PFSK-1 (cell line): ENCODE measurements around the gene ZNF277.

ENCODE experiments used
- POLR2AphosphoS5 ChIP-seq: IDR thresholded peaks from 2 replicates; pipeline ENCODE4 v1.6.1; 2012; ENCODE audit warnings: low read depth, mild to moderate bottlenecking, control low read depth, low read length, moderate library complexity
- REST ChIP-seq, 2 experiments: IDR thresholded peaks; 2 replicates each; pipeline versions ENCODE4 v1.6.1 to v1.8.0; 2011 to 2012; ENCODE audit warnings: low read depth in 2 of 2, low read length in 2 of 2, control low read depth in 1 of 2, inconsistent platforms in 1 of 2, mild to moderate bottlenecking in 1 of 2, moderate library complexity in 1 of 2; ENCODE audit not compliant: insufficient read depth in 1 of 2
- SIN3A ChIP-seq: IDR thresholded peaks from 2 replicates; pipeline ENCODE4 v1.6.1; 2012; ENCODE audit warnings: mild to moderate bottlenecking, low read length, moderate library complexity, borderline replicate concordance; ENCODE audit not compliant: insufficient read depth
- TAF1 ChIP-seq: IDR thresholded peaks from 2 replicates; pipeline ENCODE4 v1.6.1; 2012; ENCODE audit warnings: low read length, control low read depth, borderline replicate concordance; ENCODE audit not compliant: insufficient read depth

DNA sequence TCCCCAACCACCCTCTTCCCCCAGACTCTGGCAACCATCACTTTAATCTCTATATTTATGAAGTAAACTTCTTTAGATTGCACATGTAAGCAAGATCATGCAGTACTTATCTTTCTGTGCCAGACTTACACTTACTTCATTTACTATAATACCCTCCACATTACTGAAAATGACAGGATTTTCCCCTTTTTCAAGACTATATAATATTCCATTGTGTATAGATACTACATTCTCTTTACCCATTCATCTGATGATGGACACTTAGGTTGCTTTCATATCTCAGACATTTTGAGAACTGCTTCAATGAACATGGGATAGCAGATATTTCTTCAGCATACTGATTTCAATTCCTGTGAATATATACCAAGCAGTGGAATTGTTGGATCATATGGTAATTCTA is 4.7 kb upstream of the ZNF277 start:
- TF ChIP-seq REST (IDR thresholded peaks at IDR 0.05; ENCODE audit: insufficient read depth in 1 of 2, low read depth in 2 of 2, low read length in 2 of 2) (no peak), POLR2AphosphoS5 (no peak), TAF1 (no peak), SIN3A (no peak)
